Measurements from ENCODE around the gene FTCDNL1.

- TF ChIP-seq EZH2phosphoT487 (IDR thresholded peaks at IDR 0.05) = no peak
- TF ChIP-seq, protein P1, sequence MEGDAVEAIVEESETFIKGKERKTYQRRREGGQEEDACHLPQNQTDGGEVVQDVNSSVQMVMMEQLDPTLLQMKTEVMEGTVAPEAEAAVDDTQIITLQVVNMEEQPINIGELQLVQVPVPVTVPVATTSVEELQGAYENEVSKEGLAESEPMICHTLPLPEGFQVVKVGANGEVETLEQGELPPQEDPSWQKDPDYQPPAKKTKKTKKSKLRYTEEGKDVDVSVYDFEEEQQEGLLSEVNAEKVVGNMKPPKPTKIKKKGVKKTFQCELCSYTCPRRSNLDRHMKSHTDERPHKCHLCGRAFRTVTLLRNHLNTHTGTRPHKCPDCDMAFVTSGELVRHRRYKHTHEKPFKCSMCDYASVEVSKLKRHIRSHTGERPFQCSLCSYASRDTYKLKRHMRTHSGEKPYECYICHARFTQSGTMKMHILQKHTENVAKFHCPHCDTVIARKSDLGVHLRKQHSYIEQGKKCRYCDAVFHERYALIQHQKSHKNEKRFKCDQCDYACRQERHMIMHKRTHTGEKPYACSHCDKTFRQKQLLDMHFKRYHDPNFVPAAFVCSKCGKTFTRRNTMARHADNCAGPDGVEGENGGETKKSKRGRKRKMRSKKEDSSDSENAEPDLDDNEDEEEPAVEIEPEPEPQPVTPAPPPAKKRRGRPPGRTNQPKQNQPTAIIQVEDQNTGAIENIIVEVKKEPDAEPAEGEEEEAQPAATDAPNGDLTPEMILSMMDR (IDR thresholded peaks at IDR 0.05) = no peak
These were observed 72.3 kb downstream of the FTCDNL1 start for GRCh38 chr2:199778655-199779054.

Data from neural progenitor cell (in vitro differentiated cells).